Thyroid gland (tissue), 4 donors: ENCODE results near the gene PUM2. TPM values are rescaled to one million over a fixed set of nuclear protein-coding genes. Genes with fewer than 3 reads are reported as not detected.
"Not testable (repeated sequence)": the region's sequence is repeated elsewhere in the genome, so short reads cannot be mapped to it uniquely, and the experiment has no call there.

ENCODE experiments used
- DNase-seq, 2 donors: peaks; one replicate each; pipeline ENCODE4 v3.0.0-alpha.2; 2019
- H3K27ac ChIP-seq, 3 donors: fragments of 200-600 bp; sonication (generic); 1 replicate in 2 of 3; 2 replicates in 1 of 3; pipeline ENCODE4 v1.5.1; 2016 to 2019; ENCODE audit warnings: mild to moderate bottlenecking in 1 of 3, moderate library complexity in 1 of 3
- H3K27me3 ChIP-seq: fragments of 200-600 bp; sonication (generic); one replicate; pipeline ENCODE4 v1.5.1; 2019
- H3K36me3 ChIP-seq, 2 donors: fragments of 200-600 bp; sonication (generic); one replicate each; pipeline ENCODE4 v1.5.1; 2016 to 2019
- H3K4me1 ChIP-seq, 2 donors: fragments of 200-600 bp; sonication (generic); one replicate each; pipeline ENCODE4 v1.5.1; 2017 to 2019
- H3K4me3 ChIP-seq, 3 donors: fragments of 200-600 bp; sonication (generic); replicated peaks in 1 of 3; 1 replicate in 2 of 3; 2 replicates in 1 of 3; pipeline ENCODE4 v1.5.1; 2016; ENCODE audit warnings: mild to moderate bottlenecking in 1 of 3
- H3K9me3 ChIP-seq: fragments of 200-600 bp; sonication (generic); one replicate; pipeline ENCODE4 v1.5.1; 2017
- POLR2A ChIP-seq, 2 donors: fragments of 450-650 bp; IDR thresholded peaks; one replicate each; pipeline ENCODE4 v1.6.1; 2017; ENCODE audit warnings: antibody characterized with exemption in 2 of 2, mild to moderate bottlenecking in 2 of 2, moderate library complexity in 1 of 2
- WGBS, 2 donors: methylation state at CpG; one replicate each; pipeline ENCODE4 v1.1.5; 2017; 5-methylcytosine and 5-hydroxymethylcytosine counted together
- intact Hi-C: fragments of 100-400 bp; cut with DNase I; formaldehyde crosslinking; loops from one replicate; pipeline ENCODE4 v1.15.1; 2023
- total RNA-seq, 4 donors: library from RNA; depleted of rRNA; stranded (reverse); fragments of >200 nt; gene quantifications; one replicate each; pipeline ENCODE4 v1.2.3, GENCODE V29; 2016
- TF ChIP-seq, protein P1 (sequence below), 6 experiments: fragments of 200-600 bp in 3 of 6; fragments of 450-650 bp in 3 of 6; sonication (generic) in 3 of 6; IDR thresholded peaks; one replicate each; pipeline ENCODE4 v1.5.1; 2016 to 2019; ENCODE audit warnings: antibody characterized with exemption in 6 of 6, mild to moderate bottlenecking in 2 of 6, inconsistent platforms in 1 of 6, moderate library complexity in 1 of 6

The PUM2 gene
- total RNA-seq, 4 donors from 2014 or later = 87.5 to 102 (median 91.8) TPM

DNA sequence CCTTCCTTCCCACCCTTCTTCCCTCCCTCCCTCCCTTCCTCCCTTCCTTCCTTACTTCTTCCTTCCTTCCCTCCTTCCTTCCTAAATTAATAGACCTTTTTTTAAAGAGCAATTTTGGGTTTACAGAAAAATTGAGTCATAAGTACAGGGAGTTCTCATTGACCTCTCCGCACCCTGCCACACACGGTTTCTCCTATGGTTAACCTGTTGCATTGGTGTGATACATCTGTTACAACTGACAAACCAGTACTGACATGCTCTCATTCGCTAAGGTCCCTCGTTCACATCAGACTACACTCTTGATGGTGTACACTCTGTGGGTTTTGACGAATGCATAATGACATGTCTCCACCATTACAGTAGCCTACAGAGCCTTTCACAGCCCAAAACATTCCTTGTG, 114.1 kb downstream of the PUM2 start:
- no peaks in the 10 kb centered on the region for H3K27me3 ChIP-seq
- H3K4me3 ChIP-seq = no peak overlapping the region
- no peak for DNase-seq
- H3K9me3 ChIP-seq = no peaks in the 10 kb centered on the region
- H3K4me1 ChIP-seq = peaks cover 12 to 18% of the 10 kb centered on the region in 2 donors
- H3K36me3 ChIP-seq = no peaks in the 10 kb centered on the region
- 80 to 82% methylated on average over 5 of the region's 5 CpGs for WGBS, 2 donors
- intact Hi-C loops = no loop called here
- H3K27ac ChIP-seq = no peak overlapping the region
- TF ChIP-seq, protein P1, sequence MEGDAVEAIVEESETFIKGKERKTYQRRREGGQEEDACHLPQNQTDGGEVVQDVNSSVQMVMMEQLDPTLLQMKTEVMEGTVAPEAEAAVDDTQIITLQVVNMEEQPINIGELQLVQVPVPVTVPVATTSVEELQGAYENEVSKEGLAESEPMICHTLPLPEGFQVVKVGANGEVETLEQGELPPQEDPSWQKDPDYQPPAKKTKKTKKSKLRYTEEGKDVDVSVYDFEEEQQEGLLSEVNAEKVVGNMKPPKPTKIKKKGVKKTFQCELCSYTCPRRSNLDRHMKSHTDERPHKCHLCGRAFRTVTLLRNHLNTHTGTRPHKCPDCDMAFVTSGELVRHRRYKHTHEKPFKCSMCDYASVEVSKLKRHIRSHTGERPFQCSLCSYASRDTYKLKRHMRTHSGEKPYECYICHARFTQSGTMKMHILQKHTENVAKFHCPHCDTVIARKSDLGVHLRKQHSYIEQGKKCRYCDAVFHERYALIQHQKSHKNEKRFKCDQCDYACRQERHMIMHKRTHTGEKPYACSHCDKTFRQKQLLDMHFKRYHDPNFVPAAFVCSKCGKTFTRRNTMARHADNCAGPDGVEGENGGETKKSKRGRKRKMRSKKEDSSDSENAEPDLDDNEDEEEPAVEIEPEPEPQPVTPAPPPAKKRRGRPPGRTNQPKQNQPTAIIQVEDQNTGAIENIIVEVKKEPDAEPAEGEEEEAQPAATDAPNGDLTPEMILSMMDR (IDR thresholded peaks at IDR 0.05) = no peak
- TF ChIP-seq POLR2A (IDR thresholded peaks at IDR 0.05) = no peak

DNA sequence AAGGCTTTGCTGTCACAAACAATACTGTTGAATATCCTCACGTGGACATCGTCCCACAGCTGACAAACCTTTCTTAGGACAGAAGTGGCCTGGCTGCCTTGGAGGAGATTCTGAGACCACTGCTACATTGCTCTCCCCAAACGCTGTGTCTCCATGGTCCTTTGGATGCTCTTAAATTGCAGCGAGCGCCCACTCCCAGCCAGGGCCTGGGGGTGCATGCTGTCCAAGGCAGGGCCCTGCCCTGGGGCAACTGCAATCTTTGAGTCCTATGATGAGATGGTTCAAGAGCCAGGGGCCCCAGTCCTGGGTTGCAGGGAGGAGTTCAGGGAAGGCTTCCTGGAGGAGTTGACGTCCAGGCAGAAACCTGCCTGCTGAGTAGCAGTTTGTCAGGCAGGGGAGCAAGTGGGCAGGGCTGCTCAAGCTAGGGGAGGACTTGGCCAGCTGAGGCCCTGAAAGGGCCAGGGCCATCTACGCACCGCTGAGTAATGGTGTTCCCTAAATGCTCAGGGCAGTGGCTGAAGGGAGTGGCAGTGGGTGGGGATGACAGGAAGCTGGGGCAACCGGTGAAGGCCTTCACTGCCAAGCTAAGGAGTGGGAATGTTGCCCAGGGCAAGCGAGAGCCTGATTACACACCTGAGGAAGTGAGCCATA, 114.9 kb downstream of the PUM2 start:
- Histone ChIP-seq H3K27me3 (no peaks in the 10 kb centered on the region), H3K4me1 (peaks cover 15 to 22% of the 10 kb centered on the region in 2 donors), H3K9me3 (no peaks in the 10 kb centered on the region), H3K4me3 (no peak overlapping the region), H3K36me3 (no peaks in the 10 kb centered on the region), H3K27ac (no peak overlapping the region)
- WGBS, 2 donors = 78 to 85% methylated on average over 9 to 10 of the region's 10 CpGs
- DNase-seq = peak in 1 of 2 donors; percentile 34
- intact Hi-C loops = no loop called here
- TF ChIP-seq, protein P1 (IDR thresholded peaks at IDR 0.05) = no peak
- no peak for TF ChIP-seq POLR2A (IDR thresholded peaks at IDR 0.05)

DNA sequence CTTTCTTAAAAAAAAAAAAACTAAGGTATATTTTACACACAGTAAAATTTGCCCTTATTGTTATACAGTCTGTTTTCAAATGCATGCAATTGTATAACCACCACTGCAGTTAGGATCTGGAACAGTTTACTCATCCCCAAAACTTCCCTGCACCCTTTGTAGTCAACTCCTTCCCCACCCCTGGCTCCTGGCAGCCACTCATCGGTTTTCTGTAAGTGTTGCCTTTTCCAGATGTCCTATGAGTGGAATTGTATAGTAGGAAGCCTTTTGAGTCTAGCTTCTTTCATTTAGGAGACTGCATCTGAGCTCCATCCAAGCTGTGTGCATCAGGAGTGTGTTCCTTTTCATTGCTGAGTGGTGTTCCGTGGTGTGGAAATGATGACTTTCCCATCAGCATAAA, 116.0 kb downstream of the PUM2 start:
- H3K27me3 ChIP-seq, intact Hi-C loops, H3K36me3 ChIP-seq, DNase-seq, H3K27ac ChIP-seq, H3K4me3 ChIP-seq, H3K9me3 ChIP-seq: not testable (repeated sequence)
- WGBS, 2 donors = 72 to 76% methylated on average over 2 of the region's 2 CpGs
- H3K4me1 ChIP-seq = peaks cover 15 to 22% of the 10 kb centered on the region in 2 donors

DNA sequence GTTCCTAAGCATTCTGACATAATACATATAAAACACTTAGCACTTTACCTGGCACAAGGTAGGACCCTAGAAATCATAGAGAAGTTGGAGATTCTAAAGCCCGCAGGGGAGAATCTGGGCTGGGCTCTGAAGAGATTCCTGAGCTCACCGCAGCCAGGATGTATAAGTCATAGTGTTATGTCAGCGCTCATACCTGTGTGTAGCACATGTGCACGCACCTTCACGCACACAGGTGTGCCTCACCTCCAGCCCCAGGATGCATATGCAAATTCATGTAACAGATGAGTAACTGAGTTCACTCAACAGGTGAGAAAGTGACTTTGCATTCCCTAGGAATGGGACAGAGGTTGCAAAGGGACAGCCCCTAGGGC, 117.8 kb downstream of the PUM2 start:
- intact Hi-C loops = no loop called here
- peak overlapping the region; percentile 77 to 90 (median 81) for H3K27ac ChIP-seq
- H3K27me3 ChIP-seq = no peaks in the 10 kb centered on the region
- no peak overlapping the region for H3K4me3 ChIP-seq
- no peaks in the 10 kb centered on the region for H3K9me3 ChIP-seq
- no peak for TF ChIP-seq POLR2A (IDR thresholded peaks at IDR 0.05)
- TF ChIP-seq, protein P1 (IDR thresholded peaks at IDR 0.05) = no peak
- H3K36me3 ChIP-seq = no peaks in the 10 kb centered on the region
- DNase-seq = peak in 1 of 2 donors; percentile 33
- H3K4me1 ChIP-seq = peaks cover 15 to 22% of the 10 kb centered on the region in 2 donors
- WGBS, 2 donors = 58 to 76% methylated on average over 5 of the region's 5 CpGs

GRCh38 chr2:20231598-20232026, 119.0 kb downstream of the PUM2 start:
- H3K27ac ChIP-seq = peak overlapping the region; percentile 69 to 90 (median 81)
- peaks cover 15 to 22% of the 10 kb centered on the region in 2 donors for H3K4me1 ChIP-seq
- intact Hi-C loops = no loop called here
- H3K4me3 ChIP-seq = no peak overlapping the region
- no peaks in the 10 kb centered on the region for H3K9me3 ChIP-seq
- no peaks in the 10 kb centered on the region for H3K27me3 ChIP-seq
- WGBS, 2 donors = 62 to 77% methylated on average over 4 to 6 of the region's 6 CpGs
- DNase-seq = peak; percentile 72 to 81
- H3K36me3 ChIP-seq = no peaks in the 10 kb centered on the region
- TF ChIP-seq, protein P1 (IDR thresholded peaks at IDR 0.05) = no peak
- TF ChIP-seq POLR2A (IDR thresholded peaks at IDR 0.05) = no peak
